Activated CD4-positive, alpha-beta T cell treated with anti-CD3 and anti-CD28 coated beads, Interleukin-2, amount 50 U/mL, for 48 hours (primary cell): ENCODE data around the gene KRT36.

ENCODE experiments used
- DNase-seq, 2 experiments: peaks; one replicate each; pipeline ENCODE4 v3.0.0-alpha.2; 2020

The KRT36 gene

DNA sequence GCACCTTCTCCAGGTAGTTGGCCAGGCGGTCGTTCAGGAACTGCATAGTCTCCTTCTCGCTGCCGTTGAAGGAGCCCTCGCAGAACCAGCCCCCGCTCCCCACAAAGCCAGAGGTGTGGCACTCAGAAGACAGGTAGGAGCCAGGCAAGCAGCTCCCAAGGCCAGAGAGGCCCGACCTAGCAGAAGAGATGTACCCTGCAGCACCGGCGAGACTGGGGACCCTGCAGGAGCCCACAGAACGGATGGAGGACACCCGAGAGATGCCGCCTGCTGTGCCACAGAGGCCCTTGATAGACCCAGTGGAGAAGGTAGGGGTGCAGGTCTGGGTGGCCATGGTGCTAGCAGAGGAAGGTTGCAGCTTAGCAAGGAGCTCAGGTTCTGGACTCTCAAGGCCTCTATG lies at the start of gene KRT36:
Gene KRT36, minus strand, starts transcription at position 380 of the 400 bp plus-strand sequence. Its CDS starts 46 bp downstream, at position 334.
- no peak for DNase-seq

DNA sequence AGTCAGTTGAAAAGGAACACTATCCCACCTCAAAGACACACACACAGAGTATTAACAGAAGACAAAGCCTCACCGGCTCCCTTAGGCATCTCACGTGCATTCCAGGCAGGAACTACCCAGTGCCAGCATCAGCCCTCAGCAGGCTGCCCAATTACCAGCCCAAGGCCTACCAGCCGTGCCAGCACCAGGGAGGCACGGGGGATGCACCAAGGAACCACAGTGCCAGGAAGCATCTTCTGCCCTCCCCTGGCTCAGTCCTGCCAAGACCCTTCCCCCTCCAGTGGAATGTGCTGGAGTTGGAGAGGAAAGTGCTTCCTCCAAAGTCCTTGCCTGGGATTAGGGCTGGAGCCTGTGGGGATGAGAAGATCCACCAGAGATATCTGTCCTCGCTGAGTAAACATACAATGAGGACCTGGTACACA lies 49.4 kb upstream of the KRT36 start:
- DNase-seq, result no peak

DNA sequence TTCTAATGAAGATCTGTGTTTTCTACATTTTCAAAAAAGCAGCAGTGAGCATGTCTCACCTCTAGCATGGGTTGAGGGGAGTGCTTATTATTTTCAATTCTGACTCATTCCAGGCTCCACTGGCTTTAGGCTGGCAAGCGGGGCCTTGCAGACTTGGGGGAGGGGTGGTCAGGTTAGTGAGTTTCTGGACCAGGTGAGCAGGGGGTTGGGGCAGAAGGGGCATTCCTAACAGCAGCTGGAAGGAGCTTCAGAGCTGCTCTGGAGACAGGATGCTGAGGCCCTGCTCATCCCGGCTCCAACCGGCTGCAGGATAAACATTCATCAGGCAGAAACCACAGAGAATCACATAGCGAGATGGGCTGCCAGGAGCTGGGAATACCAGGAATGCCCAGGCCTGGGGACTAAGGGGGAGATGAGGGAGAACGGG lies 48.9 kb upstream of the KRT36 start:
- DNase-seq, result no peak

DNA sequence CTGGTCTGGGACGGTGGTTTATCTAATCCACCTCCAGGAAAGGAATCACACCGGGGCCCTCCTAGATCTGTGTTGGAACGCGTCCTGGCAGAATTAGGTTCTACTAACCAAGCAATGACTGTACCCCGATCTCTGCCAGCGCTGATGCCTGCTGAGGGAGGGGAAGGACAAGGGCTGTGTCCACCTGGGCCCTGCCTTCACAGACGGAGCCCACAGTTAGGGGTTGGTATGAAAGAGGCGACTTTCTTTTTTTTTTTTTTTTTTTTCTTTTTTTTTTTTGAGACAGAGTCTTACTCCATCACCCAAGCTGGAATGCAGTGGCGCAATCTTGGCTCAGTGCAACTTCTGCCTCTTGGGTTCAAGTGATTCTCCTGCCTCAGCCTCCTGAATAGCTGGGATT lies 48.3 kb upstream of the KRT36 start:
- no peak for DNase-seq

DNA sequence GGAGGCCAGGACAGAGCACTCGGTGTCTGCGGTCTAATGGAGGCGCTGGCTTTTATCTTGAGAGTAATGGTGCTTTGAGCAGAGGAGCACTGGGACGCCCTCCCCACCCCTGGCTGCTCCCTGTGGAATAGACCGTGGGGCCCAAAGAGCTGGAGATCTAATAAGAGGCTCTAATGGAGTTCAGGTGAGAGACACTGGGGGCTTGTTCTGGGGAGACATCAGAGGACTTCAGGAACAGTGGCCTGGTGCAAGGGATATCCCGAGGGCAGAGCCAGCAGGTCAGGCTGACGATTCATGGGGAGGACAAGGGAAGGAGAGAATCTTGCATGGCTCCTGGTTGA lies 47.9 kb upstream of the KRT36 start:
- DNase-seq, result no peak

DNA sequence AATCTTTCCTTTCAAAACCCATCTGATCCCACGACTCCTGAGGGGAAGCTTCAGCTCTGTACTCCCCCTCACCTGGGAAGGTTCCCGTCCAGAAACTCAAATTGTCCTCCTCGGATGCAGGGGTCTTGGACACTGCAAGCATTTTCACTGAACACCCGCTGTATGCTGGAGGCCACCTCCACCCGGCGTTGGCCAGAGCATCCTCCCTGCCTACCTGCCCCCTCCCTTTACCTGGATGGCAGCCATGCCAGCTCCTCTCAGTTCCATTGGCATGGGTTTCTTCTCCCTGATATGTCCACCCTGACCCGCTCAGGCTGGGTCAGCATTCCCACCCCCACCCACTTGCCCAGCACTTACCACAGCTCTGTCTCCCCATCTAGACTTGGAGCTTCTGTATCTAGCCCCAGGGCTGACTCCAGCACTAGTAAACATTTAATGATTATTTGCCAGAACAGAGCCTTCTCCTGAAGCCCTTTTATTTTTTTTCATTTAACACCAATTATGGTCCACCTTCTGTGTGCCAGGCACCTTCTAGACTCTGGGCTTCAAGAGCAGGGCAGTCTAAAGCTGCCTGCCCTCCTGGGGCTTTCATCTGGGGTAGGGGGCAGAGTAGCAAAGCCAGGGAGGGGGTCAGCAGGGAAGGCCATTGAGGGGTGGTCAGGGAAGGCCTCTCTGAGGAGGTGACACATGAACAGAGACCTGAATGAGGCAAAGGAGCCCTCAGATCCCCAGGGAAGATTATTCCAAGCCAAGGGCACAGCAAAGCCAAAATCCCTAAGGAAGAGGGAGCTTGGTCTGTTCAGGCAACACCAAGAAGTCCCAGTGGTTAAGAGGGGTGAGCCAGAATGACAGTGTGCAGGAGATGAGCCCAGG lies 47.3 kb upstream of the KRT36 start:
- no peak for DNase-seq

DNA sequence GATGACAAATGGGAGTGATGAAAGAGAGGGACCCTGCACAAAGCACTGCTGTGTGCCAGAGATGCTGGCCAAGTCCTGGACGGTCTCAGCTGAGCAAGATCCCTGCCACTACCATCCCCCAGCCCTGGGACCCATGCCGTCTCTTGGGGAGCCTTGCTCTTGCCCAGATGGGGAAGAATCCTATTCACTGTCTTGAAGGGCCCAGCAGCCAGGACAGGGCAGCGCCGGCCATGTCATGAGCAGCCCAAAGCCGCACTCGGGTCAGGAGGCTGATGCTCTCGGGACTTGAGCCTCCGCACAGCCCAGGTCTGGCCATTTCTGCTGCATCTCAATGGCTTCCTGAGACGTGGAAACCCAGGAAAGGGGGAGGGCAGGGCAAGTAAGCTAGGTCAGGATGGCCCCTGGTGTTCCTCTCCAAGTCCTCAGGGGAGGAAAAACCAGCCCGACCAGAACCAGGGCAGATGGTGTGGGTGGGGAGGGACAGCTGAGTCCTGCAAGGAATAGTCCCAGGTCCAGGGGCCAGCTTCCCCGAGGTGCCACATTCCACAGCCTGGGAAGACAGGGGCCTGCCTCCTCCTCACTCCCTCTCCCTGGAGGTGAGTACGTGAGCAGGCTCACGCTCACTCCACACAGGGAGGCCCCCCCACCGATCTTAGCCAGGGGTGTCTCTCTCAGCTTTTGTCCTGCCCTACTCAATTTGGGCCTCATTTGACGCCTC lies 46.2 kb upstream of the KRT36 start:
- DNase-seq, result no peak

DNA sequence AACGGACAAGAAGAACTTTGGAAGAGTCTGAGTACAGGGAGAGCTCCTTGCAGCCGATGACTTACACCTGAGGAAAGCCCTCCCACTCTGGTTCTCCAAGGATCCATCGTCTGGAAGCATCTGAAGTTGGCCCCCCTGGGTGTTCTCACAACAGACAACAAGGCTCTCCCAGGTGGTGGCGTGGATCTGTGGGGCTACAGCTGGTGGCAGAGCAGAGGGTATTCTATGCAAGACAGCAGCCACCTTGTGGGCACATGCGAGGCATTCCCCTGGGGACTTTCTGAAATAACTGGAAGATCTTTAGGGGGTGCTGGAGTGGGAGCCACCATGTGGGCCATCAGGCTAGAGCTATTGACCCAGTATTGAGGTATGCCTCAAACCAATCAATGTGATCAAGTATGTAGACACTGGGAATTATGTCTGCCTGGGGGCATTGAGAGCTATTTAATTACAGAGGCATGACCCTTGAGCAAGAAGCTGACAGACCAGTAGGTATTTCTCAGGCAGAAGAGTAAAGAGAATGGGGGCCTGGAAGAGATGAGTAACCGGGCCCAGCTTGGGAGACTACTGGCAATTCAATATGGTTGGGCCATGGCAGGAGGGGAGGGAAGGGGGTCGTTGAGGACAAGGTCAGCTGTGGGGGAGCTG lies 45.3 kb upstream of the KRT36 start:
- DNase-seq, result no peak

DNA sequence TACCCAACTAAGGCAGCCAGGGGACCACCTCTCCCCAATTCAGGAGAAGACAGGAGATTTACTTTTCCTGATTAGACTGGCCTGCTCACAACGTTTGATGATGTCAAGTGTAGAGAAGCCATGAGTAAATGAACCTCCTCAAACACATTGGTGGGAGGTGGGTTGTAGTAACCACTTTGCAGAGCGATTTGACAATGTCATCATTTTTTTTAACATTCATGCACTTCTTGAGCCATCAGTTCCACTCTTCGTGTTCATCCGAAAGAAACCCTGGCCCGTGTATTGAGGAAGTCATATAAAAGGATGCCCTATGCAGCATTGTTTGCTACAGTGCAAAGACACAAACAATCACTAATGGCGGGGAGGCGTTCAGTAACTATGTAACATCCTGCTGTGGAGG lies 43.9 kb upstream of the KRT36 start:
- DNase-seq, result no peak

DNA sequence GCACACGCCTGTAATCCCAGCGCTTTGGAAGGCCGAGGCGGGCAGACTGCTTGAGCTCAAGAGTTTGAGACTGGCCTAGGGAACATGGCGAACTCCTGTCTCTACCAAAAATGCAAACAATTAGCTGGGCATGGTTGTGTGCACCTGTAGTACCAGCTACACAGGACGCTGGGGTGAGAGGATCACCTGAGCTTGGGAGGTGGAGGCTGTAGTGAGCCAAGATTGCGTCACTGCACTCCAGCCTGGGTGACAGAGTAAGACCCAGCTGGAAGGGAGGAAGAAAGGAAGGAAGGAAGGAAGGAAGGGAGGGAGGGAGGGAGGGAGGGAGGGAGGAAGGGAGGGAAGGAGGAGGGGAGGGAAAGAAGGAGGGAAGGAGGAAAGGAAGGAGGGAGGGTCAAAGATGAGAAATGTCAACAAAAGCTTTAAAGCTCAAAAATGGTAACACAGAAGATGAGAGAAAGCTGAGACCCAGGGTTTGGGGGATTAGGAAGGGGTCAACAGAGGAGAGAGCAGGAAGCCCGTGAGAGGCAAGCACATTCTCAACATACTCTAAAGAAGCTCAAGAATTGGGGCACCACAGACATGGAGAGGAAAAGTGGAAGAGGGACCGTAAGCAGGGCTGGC lies 43.3 kb upstream of the KRT36 start:
- DNase-seq, result no peak

DNA sequence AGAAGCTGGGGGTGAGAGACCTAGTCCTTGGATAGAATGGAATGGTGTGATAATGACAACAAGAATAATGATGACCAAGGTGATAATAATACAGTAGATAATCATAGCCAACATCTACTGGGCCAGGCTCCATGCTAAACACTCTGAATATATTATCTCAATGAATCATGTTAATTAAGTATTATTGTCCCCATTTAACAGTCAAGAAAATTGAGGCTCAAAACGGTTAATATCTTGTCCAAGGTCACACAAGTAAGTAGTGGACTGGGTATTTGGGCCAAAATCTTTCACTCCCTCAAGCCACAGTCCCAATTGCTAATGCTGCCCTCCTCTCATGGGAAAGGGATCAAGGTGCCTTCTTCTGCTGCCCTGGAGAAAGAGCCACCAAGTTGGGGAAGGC lies 42.3 kb upstream of the KRT36 start:
- DNase-seq, result no peak

DNA sequence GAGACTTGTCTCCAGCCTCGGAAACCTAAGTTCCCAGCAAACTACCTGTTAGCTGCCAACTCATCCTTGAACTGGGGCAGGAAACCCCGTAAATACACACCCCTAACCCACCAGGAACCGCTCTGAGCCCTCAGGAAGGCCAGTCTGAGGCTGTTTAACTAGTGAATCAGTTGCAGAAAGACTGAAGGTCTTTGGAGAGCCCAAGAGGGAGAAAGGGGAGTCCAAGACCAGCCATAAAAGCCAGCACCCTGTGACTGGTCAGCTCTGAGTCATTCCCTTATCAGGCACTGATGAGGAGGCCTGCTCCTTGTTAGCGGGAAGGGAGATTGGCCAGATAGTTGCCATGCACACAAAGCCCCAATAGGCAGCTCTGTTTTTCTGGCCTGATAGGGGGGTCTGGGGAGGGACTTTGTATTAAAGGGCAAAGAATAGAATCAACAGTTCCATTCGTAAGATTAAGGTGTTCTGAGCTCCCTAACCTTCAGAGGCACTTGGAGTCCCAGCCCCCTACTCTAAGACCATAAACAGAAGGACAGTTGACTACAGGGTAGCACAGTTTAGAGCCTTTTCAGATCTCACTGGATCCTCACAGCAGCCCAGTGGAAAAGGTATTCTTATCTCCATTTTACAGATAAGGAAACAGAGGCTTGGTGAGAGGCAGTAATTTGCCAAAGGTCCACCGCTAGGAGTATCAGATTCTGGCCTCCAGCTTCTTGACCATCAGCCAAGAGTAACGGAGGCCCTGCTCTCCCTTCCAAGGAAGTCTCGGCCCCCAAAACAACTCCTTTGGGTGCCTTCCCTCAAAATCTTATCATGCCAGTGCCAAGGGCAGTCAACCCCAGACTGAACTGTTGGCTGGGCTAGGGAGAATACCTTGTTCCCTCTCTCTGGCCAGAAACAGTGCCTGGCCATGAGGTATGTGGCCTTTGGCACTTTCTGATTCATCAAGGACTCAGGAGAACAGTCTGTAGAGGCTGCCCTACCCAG lies 40.6 kb upstream of the KRT36 start:
- no peak for DNase-seq

DNA sequence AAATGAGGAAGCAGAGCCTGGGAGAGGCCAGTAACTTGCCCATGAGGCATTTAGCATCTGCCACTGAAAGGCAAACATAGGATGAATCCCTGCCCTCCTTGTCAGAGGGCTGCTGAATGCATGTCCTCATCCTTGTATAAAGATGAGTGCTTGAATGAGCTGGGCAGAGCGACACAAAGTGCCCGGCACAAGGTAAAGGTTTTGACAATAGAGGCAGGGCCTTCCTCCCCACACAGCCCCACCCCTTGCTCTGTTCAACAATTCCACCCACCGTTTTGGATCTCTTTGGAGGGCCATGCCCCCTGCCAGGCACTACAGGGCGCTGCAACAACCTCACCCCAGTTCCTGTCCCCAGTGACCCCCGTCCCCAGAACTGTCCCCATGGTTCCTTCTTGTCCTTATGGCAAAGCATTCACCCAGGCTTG lies 39.8 kb upstream of the KRT36 start:
- DNase-seq, result no peak

DNA sequence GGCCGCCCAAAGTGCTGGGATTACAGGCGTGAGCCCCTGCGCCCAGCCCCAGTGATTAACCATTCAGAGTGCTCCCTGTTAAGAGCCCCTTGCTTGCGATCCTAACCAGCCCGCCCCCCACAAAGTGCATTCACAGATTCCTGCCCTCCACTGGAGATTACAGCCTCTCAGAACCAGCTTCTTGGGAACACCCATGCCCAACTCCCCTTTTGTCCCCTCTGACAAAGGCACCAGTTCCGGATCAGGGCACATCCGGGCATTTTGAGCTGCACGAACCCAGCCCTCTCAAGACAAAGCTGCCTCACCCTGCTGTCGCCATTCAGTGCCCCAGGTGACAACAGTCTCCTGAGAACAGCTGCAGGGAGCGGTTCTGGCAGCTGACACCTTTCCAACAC lies 39.2 kb upstream of the KRT36 start:
- no peak for DNase-seq

DNA sequence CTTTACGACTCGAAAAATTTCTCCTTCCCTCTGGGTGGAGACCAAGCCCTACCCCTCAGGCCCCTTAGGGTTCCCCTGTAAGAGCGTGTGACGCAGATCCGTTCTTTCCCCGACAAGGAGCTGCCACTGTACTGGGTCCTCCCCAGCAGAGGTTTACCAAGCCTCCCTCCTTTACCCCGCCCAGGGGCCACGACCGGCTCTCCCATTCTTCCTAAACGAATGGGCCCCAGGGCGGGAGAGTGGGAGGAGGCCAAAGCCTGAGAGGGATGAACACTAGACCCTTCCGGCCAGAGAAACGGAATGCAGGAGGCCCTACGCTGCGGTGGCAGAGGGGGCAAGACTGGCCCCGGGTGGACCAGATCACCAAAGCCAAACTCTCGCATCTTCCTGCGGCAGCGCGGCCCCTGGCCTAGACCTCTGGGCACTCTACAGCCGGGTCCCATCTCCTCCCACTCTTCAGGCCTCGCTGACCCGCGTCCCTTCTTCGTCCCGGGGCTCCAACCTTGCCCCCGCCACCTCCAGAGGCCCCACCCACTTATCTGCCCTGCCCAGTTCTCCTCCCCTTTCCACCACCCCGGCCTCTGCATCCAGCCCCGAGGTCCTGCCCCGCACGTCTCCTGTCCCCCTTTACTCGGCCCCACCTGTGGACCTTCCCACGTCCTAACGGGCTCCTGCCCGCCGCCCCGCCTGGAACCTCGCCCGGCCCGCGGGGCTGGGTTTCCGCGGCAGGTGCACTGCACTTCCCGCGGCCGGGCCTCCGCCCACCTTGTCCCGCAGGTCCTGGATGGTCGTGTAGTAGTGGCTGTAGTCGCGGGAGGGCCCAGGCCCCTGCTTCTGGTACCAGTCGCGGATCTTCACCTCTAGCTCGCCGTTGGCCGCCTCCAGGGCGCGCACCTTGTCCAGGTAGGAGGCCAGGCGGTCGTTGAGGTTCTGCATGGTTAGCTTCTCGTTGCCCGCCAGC lies 37.6 kb upstream of the KRT36 start:
- DNase-seq, result no peak

DNA sequence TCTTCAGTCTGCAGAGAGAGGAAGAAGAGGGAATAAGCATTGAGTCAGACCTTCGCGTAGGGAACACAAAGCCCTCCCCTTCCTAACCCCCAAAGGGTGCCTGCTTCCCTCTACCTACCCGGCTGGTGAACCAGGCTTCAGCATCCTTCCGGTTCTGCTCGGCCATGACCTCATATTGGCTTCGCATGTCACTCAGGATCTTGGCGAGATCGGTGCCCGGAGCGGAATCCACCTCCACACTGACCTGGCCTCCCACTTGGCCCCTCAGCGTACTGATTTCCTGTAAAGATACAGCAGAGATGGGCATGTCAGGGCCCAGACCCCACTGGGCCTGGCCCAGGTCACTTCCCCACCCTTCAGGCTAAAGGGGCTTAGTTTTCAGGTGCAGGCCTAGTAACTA lies 34.6 kb upstream of the KRT36 start:
- no peak for DNase-seq

DNA sequence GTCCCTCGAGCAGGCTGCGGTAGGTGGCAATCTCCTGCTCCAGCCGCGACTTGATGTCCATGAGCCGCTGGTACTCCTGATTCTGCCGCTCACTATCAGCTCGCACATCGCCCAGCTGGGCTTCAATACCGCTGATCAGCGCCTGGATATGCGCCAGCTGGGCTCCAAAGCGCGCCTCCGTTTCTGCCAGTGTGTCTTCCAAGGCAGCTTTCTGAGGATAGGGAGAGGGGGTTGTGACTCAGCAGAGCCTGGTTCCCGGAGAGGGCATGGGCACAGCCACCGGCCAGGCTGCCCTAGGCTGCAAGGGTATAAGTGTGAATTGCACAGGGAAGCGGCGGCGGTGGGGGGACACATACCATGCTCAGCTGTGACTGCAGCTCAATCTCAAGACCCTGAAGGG lies 34.1 kb upstream of the KRT36 start:
- no peak for DNase-seq

DNA sequence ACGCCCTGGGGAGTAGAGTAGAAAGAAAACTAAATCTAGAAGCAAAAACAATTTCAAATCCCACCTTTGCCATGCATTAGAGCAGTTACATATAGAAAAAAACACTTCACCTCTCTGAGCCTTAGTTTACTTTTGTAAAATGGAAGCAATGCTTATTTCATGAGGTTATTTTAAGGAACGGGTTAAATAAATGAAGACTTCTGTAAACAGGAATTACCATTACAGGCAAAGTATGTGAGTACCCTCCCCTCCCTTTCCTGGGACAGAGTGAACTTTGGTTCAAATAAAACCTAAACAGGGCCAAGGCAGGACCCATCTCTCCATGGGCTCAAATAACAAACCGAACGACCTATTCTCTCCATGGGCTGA lies 33.5 kb upstream of the KRT36 start:
- DNase-seq, result no peak

DNA sequence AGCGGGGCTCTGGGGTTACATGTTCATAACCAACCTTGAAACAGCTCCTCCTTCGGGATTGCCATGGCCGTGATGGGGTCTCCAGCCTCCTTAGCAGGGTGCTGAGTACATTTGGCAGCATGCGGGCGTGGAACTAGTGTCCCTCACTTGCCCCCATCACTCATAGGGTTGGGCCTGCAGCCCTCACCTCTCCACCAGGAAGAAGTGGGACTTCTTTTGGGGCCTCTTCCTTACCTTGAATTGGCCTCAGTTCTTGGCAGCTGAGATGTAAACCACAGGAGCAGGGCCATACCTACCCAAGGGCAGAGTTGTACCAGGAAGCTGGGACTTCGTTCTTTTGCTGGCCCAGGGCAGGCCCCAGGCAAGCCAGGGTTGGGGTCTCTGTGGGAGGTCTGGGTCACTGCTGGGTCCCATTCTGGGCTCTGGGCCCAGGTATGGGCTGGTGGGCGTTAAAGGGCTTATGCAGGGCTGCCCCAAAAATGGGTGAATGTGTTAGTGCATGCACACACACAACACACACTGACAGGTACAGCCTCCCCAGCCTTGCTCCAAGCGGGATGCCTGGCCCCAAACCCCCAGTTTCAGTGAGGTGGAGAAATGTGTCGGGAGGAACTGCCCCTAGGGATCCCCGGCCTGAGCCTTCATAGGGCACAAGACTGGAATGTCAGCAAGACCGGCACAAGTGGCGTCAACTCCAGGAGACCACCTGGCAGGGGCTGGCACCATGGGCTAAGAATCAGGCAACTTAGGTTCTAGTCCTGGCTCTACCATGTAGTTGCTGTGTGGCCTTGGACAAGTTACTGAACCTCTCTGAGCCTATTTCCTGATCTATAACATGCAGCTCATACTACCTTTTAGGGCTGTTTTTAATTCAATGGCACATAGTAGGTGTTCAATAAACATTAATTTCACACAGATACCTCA lies 32.9 kb upstream of the KRT36 start:
- no peak for DNase-seq
